GM21737 (cell line): ENCODE data around the gene AMPD2.
"Not testable (repeated sequence)": the region's sequence is repeated elsewhere in the genome, so short reads cannot be mapped to it uniquely, and the experiment has no call there.

Experiments used
- ATAC-seq: cut with Tn5 transposase; IDR thresholded peaks from one replicate; pipeline ENCODE4 v1.9.1; 2021; ENCODE audit warnings: mild to moderate bottlenecking, moderate library complexity; ENCODE audit not compliant: unreplicated experiment

The AMPD2 gene

GRCh38 chr1:109676683-109677381 is 57.2 kb downstream of the AMPD2 start:
- not testable (repeated sequence) for ATAC-seq

- ATAC-seq = no peak
These were observed 57.8 kb downstream of the AMPD2 start for GRCh38 chr1:109677459-109677858.

GRCh38 chr1:109678637-109679036 is 59.0 kb downstream of the AMPD2 start:
- not testable (repeated sequence) for ATAC-seq
